Vagina (tissue), 2 donors: ENCODE measurements around the gene TCEAL9.

Experiments used
- CTCF ChIP-seq, 3 experiments: fragments of 450-650 bp in 2 of 3; fragments of 200-600 bp in 1 of 3; sonication (generic) in 1 of 3; IDR thresholded peaks; one replicate each; pipeline ENCODE4 v1.5.1; 2017 to 2019; ENCODE audit warnings: antibody characterized with exemption in 3 of 3, mild to moderate bottlenecking in 2 of 3, moderate library complexity in 2 of 3
- POLR2AphosphoS5 ChIP-seq, 2 donors: sonication (generic); formaldehyde crosslinking; IDR thresholded peaks; one replicate each; pipeline ENCODE4 v1.9.0; 2017; ENCODE audit warnings: antibody characterized with exemption in 2 of 2, mild to moderate bottlenecking in 2 of 2, low read depth in 1 of 2; ENCODE audit not compliant: insufficient read depth in 1 of 2

- TF ChIP-seq POLR2AphosphoS5 (IDR thresholded peaks at IDR 0.05; ENCODE audit: insufficient read depth in 1 of 2, low read depth in 1 of 2) (no peak), CTCF (IDR thresholded peaks at IDR 0.05) (no peak)
Observed at GRCh38 chrX:103393487-103393886, 37.2 kb downstream of the TCEAL9 start.
